Pulmonary artery endothelial cell (primary cell): Measurements from ENCODE around the gene TTLL7. TPM values are rescaled to one million over a fixed set of nuclear protein-coding genes. Genes with fewer than 3 reads are reported as not detected.
"Not testable (repeated sequence)": the region's sequence is repeated elsewhere in the genome, so short reads cannot be mapped to it uniquely, and the experiment has no call there.

Experiments used
- DNase-seq: peaks from one replicate; pipeline ENCODE4 v3.0.0-alpha.2; 2011; ENCODE audit warnings: low read depth, low spot score
- total RNA-seq: library from RNA; depleted of rRNA; stranded (reverse); fragments of >200 nt; gene quantifications from 2 replicates; pipeline ENCODE4 v1.2.3, GENCODE V29; 2014

The TTLL7 gene
- total RNA-seq, 1 donor from 2014 or later, result 4.2 TPM

GRCh38 chr1:83931658-83932253 is 67.2 kb downstream of the TTLL7 start:
- no peak for DNase-seq

- no peak for DNase-seq
Observed at GRCh38 chr1:83929184-83929583, 69.7 kb downstream of the TTLL7 start.

GRCh38 chr1:83928396-83928795 is 70.5 kb downstream of the TTLL7 start:
- no peak for DNase-seq

GRCh38 chr1:83927701-83928100 is 71.2 kb downstream of the TTLL7 start:
- no peak for DNase-seq

GRCh38 chr1:83927061-83927460 is 71.9 kb downstream of the TTLL7 start:
- no peak for DNase-seq

GRCh38 chr1:83923553-83923952 is 75.4 kb downstream of the TTLL7 start:
- DNase-seq, result no peak

- no peak for DNase-seq
Observed at GRCh38 chr1:83922431-83922830, 76.5 kb downstream of the TTLL7 start.

GRCh38 chr1:83920320-83920719 is 78.6 kb downstream of the TTLL7 start:
- no peak for DNase-seq

GRCh38 chr1:83919872-83920271 is 79.1 kb downstream of the TTLL7 start:
- DNase-seq, result no peak

- no peak for DNase-seq
Observed at GRCh38 chr1:83918688-83919285, 80.1 kb downstream of the TTLL7 start.

GRCh38 chr1:83917959-83918358 is 81.0 kb downstream of the TTLL7 start:
- DNase-seq, result no peak

GRCh38 chr1:83916094-83916493 is 82.8 kb downstream of the TTLL7 start:
- DNase-seq, result not testable (repeated sequence)

- DNase-seq, result no peak
Observed at GRCh38 chr1:83912876-83913275, 86.1 kb downstream of the TTLL7 start.

GRCh38 chr1:83910461-83910860 is 88.5 kb downstream of the TTLL7 start:
- DNase-seq, result no peak

- DNase-seq, result no peak
Observed at GRCh38 chr1:83909687-83910086, 89.2 kb downstream of the TTLL7 start.

- no peak for DNase-seq
Observed at GRCh38 chr1:83905315-83905907, 93.5 kb downstream of the TTLL7 start.

- DNase-seq, result no peak
Observed at GRCh38 chr1:83901547-83902155, 97.3 kb downstream of the TTLL7 start.

GRCh38 chr1:83900524-83900923 is 98.4 kb downstream of the TTLL7 start:
- DNase-seq, result no peak

GRCh38 chr1:83897516-83897915 is 101.4 kb downstream of the TTLL7 start:
- DNase-seq, result no peak

- DNase-seq, result no peak
Observed at GRCh38 chr1:83896299-83896698, 102.6 kb downstream of the TTLL7 start.

GRCh38 chr1:83889707-83890106 is 109.2 kb downstream of the TTLL7 start:
- peak; percentile 15 for DNase-seq

GRCh38 chr1:83887483-83887882 is 111.4 kb downstream of the TTLL7 start:
- no peak for DNase-seq

- no peak for DNase-seq
Observed at GRCh38 chr1:83883979-83884378, 115.0 kb downstream of the TTLL7 start.
